ACC112 (cell line): ENCODE results near the gene QKI.

Source experiments
- H2AFZ ChIP-seq: fragments of 200-600 bp; sonication (generic); one replicate; pipeline ENCODE4 v1.6.0; 2017; ENCODE audit warnings: antibody characterized with exemption, low read length; ENCODE audit not compliant: unreplicated experiment
- H3K27ac ChIP-seq: fragments of 200-600 bp; sonication (generic); 2 replicates; pipeline ENCODE4 v1.5.1; 2014; ENCODE audit warnings: low read depth, mild to moderate bottlenecking, antibody characterized with exemption, low read length, moderate library complexity
- H3K27me3 ChIP-seq: fragments of 200-600 bp; sonication (generic); 2 replicates; pipeline ENCODE4 v1.6.1; 2014; ENCODE audit warnings: mild to moderate bottlenecking, antibody characterized with exemption, low read length, moderate library complexity, mixed read lengths; ENCODE audit not compliant: insufficient read depth
- H3K36me3 ChIP-seq: fragments of 200-600 bp; sonication (generic); 2 replicates; pipeline ENCODE4 v1.6.1; 2016; ENCODE audit warnings: mild to moderate bottlenecking, antibody characterized with exemption, low read length, moderate library complexity, mixed read lengths; ENCODE audit not compliant: insufficient read depth
- H3K4me1 ChIP-seq: fragments of 200-600 bp; sonication (generic); one replicate; pipeline ENCODE4 v1.6.1; 2016; ENCODE audit warnings: low read length, mixed read lengths; ENCODE audit not compliant: insufficient read depth, unreplicated experiment, control insufficient read depth
- H3K4me3 ChIP-seq: fragments of 200-600 bp; sonication (generic); 2 replicates; pipeline ENCODE4 v1.5.1; 2014; ENCODE audit warnings: mild to moderate bottlenecking, low read depth, low read length
- H3K79me2 ChIP-seq: fragments of 200-600 bp; sonication (generic); one replicate; pipeline ENCODE4 v1.6.0; 2016; ENCODE audit warnings: low read length; ENCODE audit not compliant: control insufficient read depth, unreplicated experiment, insufficient read depth

Gene QKI

DNA sequence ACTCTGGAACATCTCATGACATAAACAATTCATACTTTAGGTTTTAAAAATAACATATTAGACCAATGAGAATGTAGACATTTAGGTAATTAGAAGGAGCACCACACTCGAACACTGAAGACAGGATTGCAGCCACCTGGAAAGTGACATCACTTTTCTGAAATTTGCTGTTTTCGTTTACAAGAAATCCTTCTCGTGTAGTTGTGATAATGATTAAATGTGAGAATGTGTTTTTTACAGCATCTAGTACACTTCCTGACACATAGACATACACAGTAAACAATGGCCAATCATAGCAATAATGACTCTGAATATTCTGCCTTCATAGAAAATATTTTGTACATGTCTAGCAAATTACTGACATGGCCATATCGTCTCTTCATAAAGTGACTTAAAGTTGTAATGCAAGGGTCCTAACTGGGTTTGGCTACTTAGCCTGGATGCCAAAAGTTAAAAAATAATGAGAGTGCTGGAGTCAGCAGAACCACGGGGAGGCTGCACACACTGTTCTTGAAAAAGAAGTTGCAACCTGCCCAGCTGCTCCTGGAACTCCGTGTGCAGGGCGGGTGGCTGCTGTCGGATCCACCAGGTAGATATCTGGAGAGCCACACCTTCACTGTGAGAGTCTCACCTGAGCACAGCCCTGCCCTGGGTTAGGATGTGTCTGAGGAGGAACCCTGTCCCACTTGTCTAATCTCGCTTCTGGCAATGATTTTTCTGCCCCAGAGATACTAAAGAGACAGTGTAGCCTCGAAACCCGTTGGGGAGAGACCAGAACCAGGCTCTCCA, 212.9 kb downstream of the QKI start:
- Histone ChIP-seq H3K27me3 (no peaks in the 10 kb centered on the region), H2AFZ (no peak overlapping the region), H3K4me3 (no peak overlapping the region), H3K79me2 (no peaks in the 10 kb centered on the region), H3K27ac (no peak overlapping the region), H3K36me3 (no peaks in the 10 kb centered on the region), H3K4me1 (no peaks in the 10 kb centered on the region)
